Brain microvascular endothelial cell (primary cell): ENCODE results near the gene MITF.
"Not testable (repeated sequence)": the region's sequence is repeated elsewhere in the genome, so short reads cannot be mapped to it uniquely, and the experiment has no call there.

ENCODE experiments used
- DNase-seq: peaks from one replicate; pipeline ENCODE4 v3.0.0-alpha.2; 2020
- H3K27ac ChIP-seq: fragments of 250-450 bp; sonication (Bioruptor Pico); 2 replicates; pipeline ENCODE4 v1.5.1; 2020; ENCODE audit warnings: mild to moderate bottlenecking, moderate library complexity
- H3K27me3 ChIP-seq: fragments of 250-450 bp; sonication (Bioruptor Pico); replicated peaks from 2 replicates; pipeline ENCODE4 v1.5.1; 2020; ENCODE audit warnings: mild to moderate bottlenecking
- H3K36me3 ChIP-seq: fragments of 250-450 bp; sonication (Bioruptor Pico); replicated peaks from 2 replicates; pipeline ENCODE4 v1.5.1; 2020; ENCODE audit warnings: mild to moderate bottlenecking
- H3K4me3 ChIP-seq: 2 replicates; pipeline ENCODE4 v1.5.1; 2011; ENCODE audit warnings: low read depth, mild to moderate bottlenecking, control low read depth, low read length, moderate library complexity
- CTCF ChIP-seq: IDR thresholded peaks from 2 replicates; pipeline ENCODE4 v1.5.1; 2011; ENCODE audit warnings: low read depth, mild to moderate bottlenecking, moderate library complexity, low read length, control low read depth, inconsistent platforms; ENCODE audit errors: missing control alignments
- in situ Hi-C: cut with HindIII; loops from 2 replicates; pipeline ENCODE4 v1.10.0; 2017; ENCODE audit warnings: low sequenced_read_pairs, low pct_ligation_motif_present

Gene MITF

GRCh38 chr3:69785769-69786320, 46.6 kb downstream of the MITF start:
- Histone ChIP-seq H3K27me3 (no peaks in the 10 kb centered on the region), H3K27ac (no peak overlapping the region), H3K36me3 (no peaks in the 10 kb centered on the region), H3K4me3 (no peak overlapping the region)
- no peak for DNase-seq
- no peak for TF ChIP-seq CTCF
- in situ Hi-C loops: no loop called here

- in situ Hi-C loops: no loop called here
- no peaks in the 10 kb centered on the region for H3K36me3 ChIP-seq
- H3K4me3 ChIP-seq: no peak overlapping the region
- peak overlapping the region; percentile 64 for H3K27ac ChIP-seq
- H3K27me3 ChIP-seq: no peaks in the 10 kb centered on the region
- no peak for DNase-seq
- no peak for TF ChIP-seq CTCF
These were observed 47.6 kb downstream of the MITF start for GRCh38 chr3:69786854-69787253.

- DNase-seq: peak; percentile 72
These were observed 48.3 kb downstream of the MITF start for GRCh38 chr3:69787436-69788168.

GRCh38 chr3:69791106-69791505, 51.8 kb downstream of the MITF start:
- in situ Hi-C loops: no loop called here
- Histone ChIP-seq H3K36me3 (no peaks in the 10 kb centered on the region), H3K27ac (peak overlapping the region; percentile 45), H3K4me3 (no peak overlapping the region), H3K27me3 (no peaks in the 10 kb centered on the region)
- no peak for TF ChIP-seq CTCF
- DNase-seq: peak; percentile 81

More at GRCh38 chr3:69787436-69788168, 48.3 kb downstream of the MITF start:
- no peaks in the 10 kb centered on the region for H3K27me3 ChIP-seq
- peak overlapping the region; percentile 64 for H3K27ac ChIP-seq
- no peak overlapping the region for H3K4me3 ChIP-seq
- in situ Hi-C loops: no loop called here
- TF ChIP-seq CTCF: no peak
- H3K36me3 ChIP-seq: no peaks in the 10 kb centered on the region

- in situ Hi-C loops: no loop called here
- no peak overlapping the region for H3K4me3 ChIP-seq
- peak; percentile 56 for DNase-seq
- H3K36me3 ChIP-seq: no peaks in the 10 kb centered on the region
- peak overlapping the region; percentile 45 for H3K27ac ChIP-seq
- H3K27me3 ChIP-seq: no peaks in the 10 kb centered on the region
- TF ChIP-seq CTCF: peak; percentile 35
These were observed 52.7 kb downstream of the MITF start for GRCh38 chr3:69791919-69792399.

- DNase-seq, H3K36me3 ChIP-seq, H3K27ac ChIP-seq, in situ Hi-C loops, H3K4me3 ChIP-seq, H3K27me3 ChIP-seq: not testable (repeated sequence)
These were observed 56.9 kb downstream of the MITF start for GRCh38 chr3:69796126-69796525.
